EL (cell line): ENCODE results near the gene SLAMF9.

Experiments used
- DNase-seq: peaks from one replicate; pipeline ENCODE4 v3.0.0-alpha.2; 2016

Gene SLAMF9

DNA sequence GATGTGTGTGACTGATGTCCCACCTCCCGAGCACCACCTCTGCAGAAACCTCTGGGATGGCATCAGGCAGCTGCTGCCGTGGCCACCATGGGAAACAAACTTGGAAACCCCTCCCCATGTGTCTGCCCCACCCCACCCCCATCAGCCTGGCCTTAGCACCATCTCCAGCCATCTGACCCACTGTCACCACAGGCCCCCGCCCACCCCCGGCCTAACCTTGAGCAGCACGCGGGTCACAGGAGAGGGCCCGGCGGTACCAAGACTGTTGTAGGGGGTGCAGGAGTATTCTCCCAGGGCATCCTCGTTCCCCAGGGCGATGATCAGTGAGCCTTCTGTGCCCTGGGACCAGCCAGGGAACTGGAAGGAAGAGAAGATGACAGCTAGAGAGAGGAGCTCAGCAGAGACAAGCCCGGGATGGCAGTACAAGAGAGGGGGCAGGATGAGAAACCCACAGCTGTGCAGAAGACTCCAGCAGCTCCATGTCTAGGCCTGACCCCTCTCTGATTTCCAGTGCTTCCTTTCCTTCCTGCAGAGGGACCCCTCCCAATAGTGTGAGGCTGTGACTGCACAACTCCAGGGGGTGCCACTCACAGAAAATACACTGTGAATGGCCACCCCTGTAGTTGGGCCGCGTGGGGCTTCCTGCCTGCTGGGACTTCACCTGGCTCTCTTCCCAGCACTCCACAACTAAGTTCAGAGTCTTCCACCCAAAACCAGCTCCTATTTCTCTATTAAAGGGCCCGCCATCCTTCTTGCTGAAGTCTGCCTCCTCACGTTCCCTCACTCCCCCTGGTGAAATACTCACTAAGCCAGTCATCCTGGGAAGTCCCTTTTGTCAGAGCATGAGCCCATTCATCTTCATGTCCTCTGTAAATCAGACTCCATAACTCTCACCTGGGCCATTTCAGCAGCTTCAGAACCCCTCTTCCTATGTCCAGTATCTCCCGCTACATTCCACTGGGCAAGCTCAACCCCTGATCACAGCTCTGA lies 21.4 kb downstream of the SLAMF9 start:
- DNase-seq, result no peak

DNA sequence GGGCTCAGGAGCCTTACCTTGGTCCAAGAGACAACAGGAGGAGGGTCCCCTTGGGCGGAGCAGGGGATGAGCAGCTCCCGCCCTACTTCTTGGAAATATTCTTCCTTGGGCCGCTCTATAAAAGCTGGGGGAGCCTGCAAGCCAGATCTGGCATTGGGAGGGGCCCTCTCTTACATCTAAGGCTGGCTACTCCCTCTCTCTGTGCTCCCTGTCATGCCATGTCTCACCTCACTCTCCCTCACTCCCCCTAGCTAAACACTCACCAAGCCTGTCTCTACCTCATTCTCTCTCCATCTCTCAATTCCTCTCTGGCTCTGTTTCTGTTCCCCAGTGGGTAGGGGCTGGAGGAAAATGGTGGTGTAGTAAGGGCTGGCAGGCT lies 22.3 kb downstream of the SLAMF9 start:
- DNase-seq, result no peak

DNA sequence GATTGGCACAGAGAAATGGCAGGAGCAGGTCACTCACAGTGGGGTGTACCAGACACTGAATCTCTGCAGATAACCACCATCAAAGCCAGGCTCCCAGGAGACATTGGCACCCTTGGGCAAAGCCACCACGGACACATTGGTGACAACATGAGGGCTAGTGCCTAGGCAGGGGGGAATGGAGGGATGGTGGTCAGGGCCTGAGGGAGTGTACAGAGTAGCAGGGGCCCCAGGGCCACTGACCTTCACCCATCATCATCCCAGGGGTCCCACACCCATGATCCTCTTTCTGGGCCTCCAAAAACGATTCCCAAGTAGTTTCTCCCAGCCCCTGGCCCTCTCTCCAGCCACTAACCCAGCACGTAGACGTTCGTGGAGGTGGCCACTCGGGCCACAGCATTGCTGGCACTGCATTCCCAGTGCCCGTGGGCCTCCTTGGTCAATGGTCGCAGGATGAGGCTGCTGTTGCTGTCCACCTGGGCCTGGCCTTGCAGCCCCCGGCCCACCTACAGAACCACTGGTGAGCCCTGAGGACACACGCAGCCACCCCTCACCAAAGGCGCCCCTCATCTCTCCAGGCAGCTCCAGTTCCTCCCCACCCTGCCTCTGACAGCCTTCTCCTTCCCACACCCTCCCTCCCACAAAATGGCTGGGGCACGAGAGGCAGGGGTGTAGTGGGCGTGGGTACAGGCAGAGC lies 22.8 kb downstream of the SLAMF9 start:
- no peak for DNase-seq

DNA sequence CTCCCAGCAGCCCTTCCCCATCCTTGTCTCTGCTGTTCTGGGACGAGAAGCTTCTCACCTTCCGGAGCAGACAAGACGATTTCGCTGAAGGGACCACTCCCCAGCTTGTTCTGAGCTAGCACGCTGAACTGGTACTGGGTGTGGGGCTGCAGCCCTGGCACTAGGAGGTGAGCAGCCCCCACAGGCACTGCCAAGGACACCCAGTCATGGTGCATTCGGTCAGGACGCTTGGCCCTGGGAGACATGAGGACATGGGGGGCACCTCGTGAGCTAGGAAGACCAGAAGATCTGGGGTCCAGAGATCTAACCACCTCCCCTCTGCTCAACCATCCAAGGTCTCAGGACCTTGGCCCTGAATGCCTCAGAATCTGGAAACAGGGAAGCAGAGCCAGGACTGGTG lies 23.4 kb downstream of the SLAMF9 start:
- no peak for DNase-seq

DNA sequence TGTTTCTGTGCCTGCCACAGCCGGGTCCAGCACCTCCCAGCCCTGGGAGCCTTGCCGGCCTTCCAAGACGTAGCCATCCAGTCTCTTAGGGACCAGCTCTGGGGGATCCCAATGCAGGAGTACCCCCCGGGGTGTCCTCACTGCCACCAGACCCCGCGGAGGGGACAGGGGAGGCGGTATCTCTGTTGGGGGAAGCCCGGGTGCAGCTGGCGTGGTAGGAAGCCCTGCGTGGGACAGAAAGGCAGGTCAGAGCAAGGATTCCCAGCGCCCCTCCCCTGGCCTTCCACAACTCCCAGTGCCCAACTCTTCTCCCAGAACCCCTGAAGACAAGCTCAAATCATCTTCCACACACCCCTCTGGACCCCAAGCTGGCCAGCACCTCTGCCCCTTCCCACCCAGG lies 23.8 kb downstream of the SLAMF9 start:
- no peak for DNase-seq

- no peak for DNase-seq
Measured at GRCh38 chr1:159929155-159930051, 24.6 kb downstream of the SLAMF9 start.

GRCh38 chr1:159928491-159929050 lies 25.5 kb downstream of the SLAMF9 start:
- DNase-seq, result no peak

DNA sequence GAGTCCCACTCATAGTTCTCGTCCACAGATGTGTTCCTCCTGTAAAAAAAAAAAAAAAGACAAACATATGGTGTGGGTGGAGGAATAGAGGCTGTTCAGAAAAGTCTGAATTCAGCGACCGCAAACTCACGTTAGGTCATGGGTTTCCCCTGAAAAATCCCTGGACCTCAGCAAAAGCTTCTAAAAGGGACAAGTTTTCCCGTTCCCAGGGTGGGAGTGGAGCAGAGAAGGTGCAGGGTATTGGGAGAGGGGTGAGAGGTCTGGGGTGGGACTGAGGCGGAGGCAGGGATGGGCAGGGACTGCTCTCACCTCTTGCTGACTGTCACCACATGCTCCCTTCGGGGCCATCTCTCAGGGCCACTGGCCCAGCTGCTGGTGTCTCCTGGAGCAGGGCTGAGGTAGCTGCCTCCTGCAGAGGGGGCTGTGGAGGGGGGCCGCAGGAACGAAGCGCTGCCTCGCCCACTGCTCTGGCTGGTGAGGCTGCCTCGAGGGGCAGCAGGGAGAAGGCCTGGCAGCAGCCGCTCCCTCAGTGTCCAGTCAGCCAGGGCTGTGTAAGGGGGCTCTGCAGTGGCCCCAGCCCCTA lies 26.1 kb downstream of the SLAMF9 start:
- no peak for DNase-seq

DNA sequence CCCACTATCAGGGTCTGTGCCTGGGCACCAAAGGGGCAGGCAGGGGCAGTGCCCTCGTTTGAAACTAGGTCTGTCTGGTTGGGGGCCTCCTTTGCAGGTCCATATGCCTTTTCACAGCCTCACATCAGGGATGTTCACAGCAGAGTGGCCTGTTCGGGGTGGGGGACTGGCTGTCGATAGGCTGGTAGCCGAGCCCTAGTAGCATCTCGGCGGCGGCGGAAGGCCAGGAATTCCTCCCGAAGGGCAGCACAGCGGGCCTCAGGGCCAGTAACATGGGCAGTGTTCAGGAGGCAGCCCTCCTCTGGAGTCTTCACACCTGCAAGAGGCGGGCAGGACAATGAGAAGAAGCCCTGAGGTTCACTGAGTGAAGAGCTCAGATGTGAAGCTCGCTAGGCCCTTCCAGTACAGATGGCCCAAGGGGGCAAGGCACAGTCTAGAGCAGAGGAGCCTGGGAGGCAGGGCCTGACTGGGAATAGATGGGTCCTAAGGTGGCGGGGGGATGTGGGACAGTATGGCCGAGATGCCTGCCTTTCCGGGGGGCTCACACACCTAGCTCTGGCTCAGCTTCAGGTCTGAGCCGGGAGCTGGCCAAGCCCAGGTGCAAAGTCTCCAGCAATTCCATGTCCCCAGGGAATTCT lies 26.7 kb downstream of the SLAMF9 start:
- no peak for DNase-seq

DNA sequence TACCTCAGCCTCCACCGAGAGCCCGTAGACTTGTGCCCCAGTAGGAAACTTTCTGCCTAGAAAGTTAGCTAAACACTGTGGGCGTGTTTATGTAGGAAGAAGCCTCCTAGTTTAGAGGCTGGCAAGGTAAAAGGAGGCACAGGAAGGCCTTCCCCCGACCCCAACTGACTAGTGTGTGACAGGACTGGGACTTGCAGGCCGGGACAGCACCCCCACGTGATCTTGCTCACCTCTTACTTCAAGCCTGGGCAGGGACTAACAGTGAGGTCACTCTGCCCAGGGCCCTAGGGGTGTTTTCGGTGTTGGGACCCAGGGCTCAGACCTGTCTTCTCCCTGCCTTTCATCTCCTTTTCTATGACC lies 28.3 kb downstream of the SLAMF9 start:
- no peak for DNase-seq

DNA sequence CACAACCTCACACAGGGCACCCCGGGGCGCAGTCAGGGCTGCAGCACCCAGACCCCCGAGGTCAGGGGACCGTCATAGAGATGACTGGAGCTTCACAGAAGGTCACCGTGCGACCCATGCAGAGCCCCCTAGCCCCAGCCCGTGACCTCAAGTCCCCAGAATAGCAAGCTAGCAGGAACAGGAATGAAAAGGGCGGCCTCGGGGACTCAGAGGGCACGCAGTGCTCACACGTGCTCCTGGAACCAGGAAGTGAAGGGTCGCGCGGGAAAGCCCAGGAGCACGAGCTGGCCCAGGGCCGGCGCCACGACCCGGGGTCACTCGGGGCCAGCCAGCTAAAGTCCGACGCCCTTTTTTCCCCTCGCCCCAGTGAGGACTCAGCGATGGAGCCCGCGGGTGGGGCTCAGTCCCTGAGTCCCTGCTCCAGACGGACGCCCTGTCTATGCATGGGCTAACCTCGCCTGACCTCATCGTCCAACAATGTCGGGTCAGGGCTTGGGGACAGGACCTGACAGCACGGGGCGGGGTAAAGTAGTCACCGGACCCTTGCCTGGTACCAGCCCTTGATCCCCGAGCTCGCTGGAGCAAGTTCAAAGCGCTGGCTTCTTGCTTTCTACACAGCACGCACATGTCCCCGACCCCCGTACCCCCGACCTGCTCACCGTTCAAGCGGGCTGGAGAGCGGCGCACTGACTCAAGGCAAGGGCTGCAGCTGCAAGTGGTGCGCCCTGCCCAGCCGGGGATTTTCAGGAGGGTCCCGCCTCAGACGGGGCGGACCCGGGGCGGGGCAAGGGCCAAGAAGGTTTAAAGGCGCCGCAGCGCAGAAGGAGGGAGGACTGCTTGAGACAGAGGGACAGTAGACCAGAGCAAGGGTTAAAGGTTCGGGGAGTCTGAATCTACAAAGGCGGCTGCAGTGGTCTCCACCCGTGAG lies 29.0 kb downstream of the SLAMF9 start, which contains the start of gene TAGLN2:
TSS of gene TAGLN2 (minus strand) at position 717 of the 928 bp plus-strand sequence. CDS start 4,998 bp downstream, outside the sequence.
- peak; percentile 93 for DNase-seq

GRCh38 chr1:159924025-159924790 lies 29.8 kb downstream of the SLAMF9 start:
- DNase-seq, result peak; percentile 93

DNA sequence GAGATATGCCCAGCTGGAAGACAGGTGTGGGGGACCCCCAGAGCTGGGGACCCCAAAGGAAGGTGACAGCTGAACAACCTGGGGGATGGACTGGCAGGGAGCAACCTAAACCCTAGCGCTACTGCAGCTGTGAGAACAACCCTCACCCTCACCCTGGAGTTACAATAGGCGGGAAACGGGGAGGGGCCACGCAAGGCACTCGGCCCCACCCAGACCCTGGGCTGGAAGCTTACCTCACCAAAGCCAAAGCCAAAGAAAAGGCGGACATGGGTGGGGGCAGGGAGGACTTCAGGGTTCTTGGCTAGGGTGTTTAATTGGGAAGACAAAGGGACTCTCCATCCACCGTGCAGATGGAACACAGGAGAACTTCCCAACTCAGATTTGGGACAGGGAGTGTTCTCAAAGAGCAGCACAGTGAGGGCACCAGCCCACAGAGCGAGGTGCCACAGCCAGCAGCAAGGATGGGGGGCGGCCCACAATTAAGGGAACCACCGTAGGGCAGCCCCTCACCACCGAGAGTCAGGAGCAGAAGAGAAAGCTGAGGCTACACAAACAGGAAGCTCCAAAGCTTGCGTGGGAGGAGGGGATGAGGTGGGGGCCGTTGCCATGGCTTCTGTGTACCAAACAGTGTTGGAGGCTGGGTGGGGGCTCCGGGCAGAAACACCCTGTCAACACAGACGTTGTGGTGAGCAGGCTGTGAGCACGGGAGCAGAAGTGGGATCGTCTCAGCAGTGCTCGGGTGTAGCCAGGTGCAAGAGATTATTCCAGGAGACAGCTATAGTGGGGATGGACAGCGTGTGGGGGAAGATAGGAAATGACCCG lies 30.6 kb downstream of the SLAMF9 start:
- DNase-seq, result peak; percentile 92

DNA sequence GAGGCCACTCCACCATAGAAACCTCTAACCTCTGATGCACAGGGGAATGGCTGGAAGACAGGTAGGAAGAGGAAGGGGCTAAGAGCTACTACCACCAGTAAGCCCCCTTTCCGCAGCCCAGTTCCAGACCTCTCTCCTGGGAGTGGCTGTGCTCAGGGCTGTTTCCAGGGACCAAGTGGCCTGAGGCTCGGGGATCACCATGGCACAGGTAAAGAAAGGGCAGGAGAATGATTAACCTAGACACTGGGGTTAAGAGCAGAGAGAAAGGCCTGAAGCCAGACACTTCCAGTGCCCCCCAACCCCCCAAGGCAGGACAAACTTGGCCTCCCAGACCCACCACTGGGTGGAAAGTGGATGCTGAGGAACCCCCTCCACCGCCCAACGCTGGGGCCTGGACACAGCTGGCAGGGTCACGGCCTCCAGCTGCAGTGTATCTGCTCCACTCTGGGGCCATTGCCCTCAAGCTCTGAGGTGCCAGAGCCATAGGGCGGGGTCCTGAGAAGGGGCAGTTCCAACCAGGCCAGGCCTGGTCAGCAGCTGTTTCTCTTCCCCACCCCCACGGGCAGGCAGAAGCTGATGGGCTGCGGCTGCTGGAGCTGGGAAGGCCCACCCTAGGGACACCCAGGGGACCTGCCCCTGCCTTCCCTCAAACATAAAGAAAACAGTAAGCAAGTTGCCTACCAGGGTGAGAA lies 31.4 kb downstream of the SLAMF9 start:
- peak; percentile 36 for DNase-seq

- DNase-seq, result peak; percentile 38
Measured at GRCh38 chr1:159921700-159922504, 32.1 kb downstream of the SLAMF9 start.

DNA sequence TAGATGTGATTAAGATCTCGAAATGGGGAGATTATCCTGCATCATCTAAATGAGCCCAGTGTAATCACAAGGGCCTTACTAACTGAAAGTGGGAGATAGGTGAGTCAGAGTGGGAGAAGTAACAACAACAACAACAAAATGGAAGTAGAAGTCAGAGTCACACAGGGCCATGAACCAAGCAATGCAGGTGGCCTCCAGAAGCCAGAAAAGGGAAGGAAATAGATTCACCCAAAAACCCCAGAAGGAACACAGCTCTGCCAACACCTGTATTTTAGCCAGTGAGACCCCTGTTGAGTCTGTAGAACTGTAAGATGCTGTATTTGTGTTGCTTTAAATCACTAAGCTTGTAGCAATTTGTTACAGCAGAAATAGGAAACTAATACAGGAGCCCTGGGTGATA lies 32.8 kb downstream of the SLAMF9 start:
- no peak for DNase-seq

- no peak for DNase-seq
Measured at GRCh38 chr1:159920651-159921050, 33.4 kb downstream of the SLAMF9 start.
